ENCODE measurements around the gene FLNA. TPM values are rescaled to one million over a fixed set of nuclear protein-coding genes. Genes with fewer than 3 reads are reported as not detected.

Gene FLNA
- total and polyA plus RNA-seq, 9 of the 15 experiments (the other 6 are each of a cell fraction or from before 2014, with no cell fraction given) = 6.2 to 735 (median 135) TPM

- TF ChIP-seq GTF3C2 (IDR thresholded peaks at IDR 0.05; ENCODE audit: borderline replicate concordance, extremely low read depth, insufficient read length) (no peak), ZNF184 (CRISPR knock-in tag; IDR thresholded peaks at IDR 0.05) (no peak), MIER1 (IDR thresholded peaks at IDR 0.05; ENCODE audit: low read depth) (no peak), PHTF2 (CRISPR knock-in tag; IDR thresholded peaks at IDR 0.05) (no peak; the same call in 1 of the 2 replicates), ZNF121 (CRISPR knock-in tag; conservative IDR thresholded peaks at IDR 0.05) (no peak), OTX1 (CRISPR knock-in tag; IDR thresholded peaks at IDR 0.05) (peak; percentile 96), UBTF (IDR thresholded peaks at IDR 0.05; ENCODE audit: borderline replicate concordance in 1 of 2, low read depth in 2 of 2, low read length in 2 of 2) (no peak), MECOM (CRISPR knock-in tag; IDR thresholded peaks at IDR 0.05) (no peak), HNRNPK (IDR thresholded peaks at IDR 0.05; ENCODE audit: low read depth, low read length, poor library complexity, severe bottlenecking) (no peak), TRIM24 (IDR thresholded peaks at IDR 0.05) (no peak), ZNF639 (CRISPR knock-in tag; conservative IDR thresholded peaks at IDR 0.05 in 1 of 2, IDR thresholded peaks at IDR 0.05 in 1 of 2) (no peak), SMARCC2 (IDR thresholded peaks at IDR 0.05; ENCODE audit: low read depth) (no peak), ZNF224 (CRISPR knock-in tag; IDR thresholded peaks at IDR 0.05) (no peak; the same call in 1 of the 2 replicates), ZNF146 (CRISPR knock-in tag; IDR thresholded peaks at IDR 0.05; ENCODE audit: unreplicated experiment) (no peak), TRIM25 (IDR thresholded peaks at IDR 0.05; ENCODE audit: borderline replicate concordance) (no peak), CBFA2T2 (conservative IDR thresholded peaks at IDR 0.05) (no peak), SP1 (CRISPR knock-in tag; IDR thresholded peaks at IDR 0.05) (peak; percentile 64; the same call in 1 of the 2 replicates), SMAD3 (CRISPR knock-in tag; conservative IDR thresholded peaks at IDR 0.05) (peak; percentile 91), E2F3 (CRISPR knock-in tag; IDR thresholded peaks at IDR 0.05) (no peak), CCAR2 (IDR thresholded peaks at IDR 0.05; ENCODE audit: low read depth, low read length) (no peak)
These were observed 26.8 kb upstream of the FLNA start (continued) for GRCh38 chrX:154401045-154401799.
